OCI-LY7 (cell line): ENCODE results near the gene MYMX.

ENCODE experiments used
- CTCF ChIP-seq: fragments of 200-600 bp; sonication (generic); conservative IDR thresholded peaks from 2 replicates; pipeline ENCODE4 v1.5.1; 2014; ENCODE audit warnings: mild to moderate bottlenecking, antibody characterized with exemption, low read length, moderate library complexity, mixed read lengths
- EZH2phosphoT487 ChIP-seq: fragments of 200-600 bp; sonication (generic); IDR thresholded peaks from 2 replicates; pipeline ENCODE4 v1.6.1; 2018; ENCODE audit warnings: low read depth, borderline replicate concordance, mild to moderate bottlenecking, mixed run types, antibody characterized with exemption, low read length, moderate library complexity, mixed read lengths

- no peak for TF ChIP-seq CTCF
- no peak for TF ChIP-seq EZH2phosphoT487
Observed at GRCh38 chr6:44202972-44203750, 13.6 kb upstream of the MYMX start.
